Peyer's patch (tissue), 4 donors: Measurements from ENCODE around the gene PTPRE.

ENCODE experiments used
- CTCF ChIP-seq, 6 experiments: fragments of 450-650 bp in 4 of 6; fragments of 200-600 bp in 2 of 6; sonication (generic) in 1 of 6; IDR thresholded peaks; one replicate each; pipeline ENCODE4 v1.5.1; 2017 to 2019; ENCODE audit warnings: antibody characterized with exemption in 6 of 6, mild to moderate bottlenecking in 3 of 6, moderate library complexity in 1 of 6
- POLR2A ChIP-seq, 2 donors: fragments of 450-650 bp; IDR thresholded peaks; one replicate each; pipeline ENCODE4 v1.5.1; 2017; ENCODE audit warnings: antibody characterized with exemption in 2 of 2, mild to moderate bottlenecking in 2 of 2, moderate library complexity in 2 of 2

GRCh38 chr10:128098631-128099030 is 191.7 kb downstream of the PTPRE start:
- TF ChIP-seq CTCF (IDR thresholded peaks at IDR 0.05) = no peak
- TF ChIP-seq POLR2A (IDR thresholded peaks at IDR 0.05) = no peak
